NCI-H345 (cell line): ENCODE measurements around the gene ZG16.
"Not testable (repeated sequence)": the region's sequence is repeated elsewhere in the genome, so short reads cannot be mapped to it uniquely, and the experiment has no call there.

Experiments
- DNase-seq: peaks from one replicate; lab custom pipeline; 2025; lab: John Stamatoyannopoulos, UW

The ZG16 gene

GRCh38 chr16:29787155-29787554 lies 9.1 kb downstream of the ZG16 start:
- not testable (repeated sequence) for DNase-seq

DNA sequence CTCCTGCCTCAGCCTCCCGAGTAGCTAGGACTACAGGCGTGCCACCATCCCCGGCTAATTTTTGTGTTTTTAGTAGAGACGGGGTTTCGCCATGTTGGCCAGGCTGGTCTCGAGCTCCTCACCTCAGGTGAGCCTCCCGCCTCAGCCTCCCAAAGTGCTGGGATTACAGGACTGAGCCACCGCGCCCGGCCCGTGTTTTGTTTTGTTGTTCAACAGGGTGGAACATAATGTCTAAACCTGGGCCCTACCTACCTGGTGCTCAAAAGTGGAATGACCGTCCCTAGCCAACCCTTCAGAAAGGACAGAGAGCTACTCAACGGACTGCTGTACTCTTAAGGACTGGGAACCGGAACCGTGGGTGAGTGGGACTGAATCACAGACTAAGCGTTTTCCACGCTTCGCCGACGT lies 11.7 kb downstream of the ZG16 start:
- no peak for DNase-seq

- peak; percentile 100 for DNase-seq
These were observed 12.3 kb downstream of the ZG16 start, which contains the start of gene KIF22 for GRCh38 chr16:29790183-29790948. KIF22 (plus strand) TSS chr16:29790751; CDS start chr16:29790760, 9 bp downstream.

DNA sequence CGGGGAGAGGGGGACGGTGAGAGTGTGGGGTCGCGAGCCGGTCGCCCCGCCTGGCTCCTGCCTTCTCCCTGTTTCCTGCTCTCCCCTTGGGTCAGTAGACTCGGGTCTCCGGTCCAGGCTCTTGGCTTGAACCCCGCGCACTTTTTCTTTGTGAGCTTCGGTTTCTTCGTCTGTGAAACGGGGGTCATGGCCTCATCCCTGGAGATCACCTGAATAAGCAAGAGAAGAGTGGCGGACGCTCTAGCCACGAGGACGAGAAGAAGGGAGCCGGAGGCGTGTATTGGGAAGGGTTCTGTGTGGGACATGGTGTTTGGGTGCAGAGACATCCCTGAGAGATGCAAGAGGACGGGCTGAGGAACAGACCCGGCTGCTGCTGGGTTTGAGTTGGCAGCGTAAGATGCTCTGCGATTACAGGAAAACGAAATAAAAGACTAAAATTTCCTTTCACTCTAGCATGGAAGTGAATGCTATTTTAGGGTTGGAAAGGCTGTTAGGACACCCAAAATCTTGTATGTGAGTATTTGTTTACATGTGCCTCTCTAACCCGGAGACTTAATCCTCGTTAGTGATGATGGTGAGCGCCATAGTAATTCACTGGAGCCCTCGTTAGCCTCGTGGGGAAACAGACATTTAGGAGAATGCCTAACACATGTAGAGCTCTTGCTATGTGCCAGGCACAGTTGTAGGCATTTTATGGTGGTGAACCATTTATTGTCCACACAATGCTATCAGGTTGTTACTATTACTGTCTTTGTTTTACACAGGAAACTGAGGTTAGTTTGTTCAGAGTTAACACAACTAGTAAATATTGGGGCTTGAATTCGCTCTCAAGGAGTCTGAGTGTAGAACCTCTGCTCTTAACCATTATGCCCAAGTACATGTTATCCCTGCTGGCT lies 13.1 kb downstream of the ZG16 start:
- no peak for DNase-seq

DNA sequence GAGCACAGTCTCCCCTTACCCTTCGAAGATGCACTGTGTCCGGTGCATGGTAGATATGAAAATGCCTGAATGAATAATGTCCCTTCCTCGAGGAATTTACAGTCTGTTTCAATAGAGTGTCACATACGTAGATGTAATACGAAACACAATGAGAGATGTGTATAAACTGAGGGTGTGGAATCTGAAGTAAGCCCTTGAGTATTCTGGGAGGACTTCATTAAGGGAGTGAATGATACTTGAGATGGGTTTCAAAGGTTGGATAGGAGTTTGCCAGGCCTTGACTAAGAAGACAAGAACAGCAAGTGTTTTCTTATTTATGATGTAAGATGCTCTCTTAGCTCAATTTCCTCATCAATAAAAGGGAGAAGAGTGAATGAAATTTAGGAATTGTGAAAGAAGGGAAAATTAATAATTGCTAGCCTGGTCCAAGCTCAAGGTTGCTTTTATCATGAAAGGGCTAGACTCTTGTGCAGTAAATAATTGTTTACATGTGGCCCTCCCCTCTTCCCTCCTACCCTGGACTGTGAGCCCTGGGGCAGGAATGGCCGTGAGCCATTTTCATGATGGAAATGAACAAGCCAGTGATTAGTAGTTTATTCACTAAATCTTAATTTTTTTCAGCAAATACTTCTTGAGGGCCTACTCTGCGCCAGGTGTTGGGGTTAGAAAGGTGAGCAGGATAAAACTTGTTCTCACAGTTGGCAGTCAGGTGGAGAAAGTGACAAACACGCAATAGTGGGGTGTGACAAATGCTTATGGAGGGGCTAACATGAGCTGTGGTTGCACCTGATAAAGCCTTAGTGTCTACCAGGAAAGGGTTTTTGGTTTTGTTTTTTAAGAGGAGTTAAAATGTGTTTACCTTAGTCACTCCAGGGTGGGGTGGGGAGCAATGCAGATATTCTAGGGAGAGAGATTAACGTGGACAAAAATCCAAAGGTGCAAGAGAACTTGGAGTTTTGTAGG lies 14.1 kb downstream of the ZG16 start:
- no peak for DNase-seq

DNA sequence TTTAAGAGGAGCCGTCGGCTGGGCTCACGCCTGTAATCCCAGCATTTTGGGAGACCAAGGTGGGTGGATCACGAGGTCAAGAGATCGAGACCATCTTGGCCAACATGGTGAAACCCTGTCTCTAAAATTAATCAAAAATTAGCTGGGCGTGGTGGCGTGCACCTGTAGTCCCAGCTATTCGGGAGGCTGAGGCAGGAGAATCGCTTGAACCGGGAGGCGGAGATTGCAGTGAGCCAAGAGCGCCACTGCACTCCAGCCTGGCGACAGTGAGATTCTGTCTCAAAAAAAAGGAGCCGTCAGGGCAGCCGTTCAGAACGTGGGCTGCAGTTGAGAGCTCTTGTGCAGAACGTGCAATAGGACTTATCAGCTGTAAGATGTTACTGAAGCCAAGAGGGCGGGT lies 15.1 kb downstream of the ZG16 start:
- DNase-seq, result not testable (repeated sequence)

DNA sequence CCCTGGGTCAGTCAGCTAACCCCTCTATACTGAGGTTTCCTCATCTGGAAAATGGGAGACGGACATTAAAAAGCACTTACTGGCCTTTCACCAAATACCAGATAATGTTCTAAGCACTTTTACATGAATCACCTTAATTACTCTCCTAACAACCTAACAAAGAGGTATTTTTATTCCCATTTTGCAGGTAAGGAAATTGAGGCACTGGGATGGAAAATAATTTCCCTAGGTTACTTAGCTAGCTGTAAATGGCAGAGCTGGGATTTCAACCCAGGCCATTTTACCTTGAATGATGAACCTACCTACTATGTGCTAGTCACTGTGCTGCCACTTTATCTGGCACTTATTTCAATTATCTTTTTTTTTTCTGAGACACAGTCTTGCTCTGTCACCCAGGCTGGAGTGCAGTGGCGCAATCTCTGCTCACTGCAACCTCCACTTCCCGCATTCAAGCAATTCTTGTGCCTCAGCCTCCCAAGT lies 16.2 kb downstream of the ZG16 start:
- DNase-seq, result no peak

- no peak for DNase-seq
These were observed 24.4 kb downstream of the ZG16 start for GRCh38 chr16:29802416-29802935.

DNA sequence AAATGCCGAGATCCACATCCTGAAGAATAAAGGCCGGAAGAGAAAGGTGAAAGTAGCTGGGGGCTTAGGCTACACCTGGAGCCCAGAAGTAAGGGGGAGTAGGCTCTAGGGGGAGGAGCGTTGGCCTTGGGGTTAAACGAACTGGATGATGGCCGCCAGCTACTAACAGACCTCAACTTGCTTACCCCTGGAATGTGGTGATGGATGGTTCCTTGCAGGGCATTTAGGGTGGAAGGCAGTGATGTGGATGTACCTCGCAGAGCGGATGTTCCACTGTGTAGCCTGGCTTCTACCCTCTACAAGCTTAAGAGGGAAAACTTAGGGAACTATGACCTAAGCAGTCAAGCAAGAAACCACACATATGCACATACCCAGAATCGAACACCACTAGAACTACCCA lies 26.0 kb downstream of the ZG16 start:
- DNase-seq, result no peak

- DNase-seq, result peak; percentile 65
These were observed 26.6 kb downstream of the ZG16 start for GRCh38 chr16:29804455-29805231.

DNA sequence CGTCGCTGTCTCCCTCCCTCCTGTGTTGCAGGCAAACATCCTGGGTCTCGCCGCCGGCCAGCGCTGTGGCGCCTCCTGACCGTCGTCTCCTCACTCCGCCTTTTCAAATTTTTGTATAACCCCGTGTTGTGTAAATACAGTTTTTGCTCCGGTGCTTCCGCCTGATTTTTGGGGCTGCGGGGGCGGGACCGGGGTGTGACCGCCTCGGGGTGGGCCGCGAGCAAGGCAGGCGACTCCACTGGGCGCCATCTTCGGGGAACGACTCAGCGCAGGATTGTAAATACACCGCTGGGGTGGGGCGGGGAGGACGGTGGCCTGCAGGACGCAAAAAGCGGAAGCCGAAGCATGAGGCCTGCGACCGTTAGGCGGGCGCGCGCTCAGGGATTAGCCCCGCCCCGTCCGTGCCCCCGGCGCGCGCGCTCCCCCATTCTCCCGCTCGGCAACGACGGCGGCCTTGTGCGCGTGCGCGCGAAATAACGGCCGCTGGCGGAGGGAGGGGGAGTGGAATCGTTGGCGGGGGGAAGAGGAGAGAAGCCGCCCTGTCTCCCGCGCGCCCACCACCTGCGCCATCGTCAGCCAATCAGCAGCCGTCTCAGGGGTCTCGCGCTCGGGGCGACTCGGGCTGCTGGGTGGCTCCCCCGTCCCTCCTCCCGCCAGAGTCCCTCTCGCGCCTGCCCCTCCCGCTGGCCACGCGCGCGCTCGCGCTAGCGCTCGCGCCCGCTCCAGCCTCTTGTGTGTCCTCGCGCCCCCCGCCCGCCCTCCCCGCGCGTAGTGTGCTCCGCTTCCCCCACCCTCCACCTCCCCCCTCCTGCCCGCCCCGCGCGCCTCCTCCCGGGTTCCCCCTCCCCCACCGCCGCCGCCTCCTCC lies 27.4 kb downstream of the ZG16 start:
- peak; percentile 100 for DNase-seq

GRCh38 chr16:29806099-29806579 lies 28.1 kb downstream of the ZG16 start, which contains the start of gene MAZ:
MAZ (plus strand) TSS chr16:29806529; CDS start chr16:29806702, 173 bp downstream.
- no peak for DNase-seq

DNA sequence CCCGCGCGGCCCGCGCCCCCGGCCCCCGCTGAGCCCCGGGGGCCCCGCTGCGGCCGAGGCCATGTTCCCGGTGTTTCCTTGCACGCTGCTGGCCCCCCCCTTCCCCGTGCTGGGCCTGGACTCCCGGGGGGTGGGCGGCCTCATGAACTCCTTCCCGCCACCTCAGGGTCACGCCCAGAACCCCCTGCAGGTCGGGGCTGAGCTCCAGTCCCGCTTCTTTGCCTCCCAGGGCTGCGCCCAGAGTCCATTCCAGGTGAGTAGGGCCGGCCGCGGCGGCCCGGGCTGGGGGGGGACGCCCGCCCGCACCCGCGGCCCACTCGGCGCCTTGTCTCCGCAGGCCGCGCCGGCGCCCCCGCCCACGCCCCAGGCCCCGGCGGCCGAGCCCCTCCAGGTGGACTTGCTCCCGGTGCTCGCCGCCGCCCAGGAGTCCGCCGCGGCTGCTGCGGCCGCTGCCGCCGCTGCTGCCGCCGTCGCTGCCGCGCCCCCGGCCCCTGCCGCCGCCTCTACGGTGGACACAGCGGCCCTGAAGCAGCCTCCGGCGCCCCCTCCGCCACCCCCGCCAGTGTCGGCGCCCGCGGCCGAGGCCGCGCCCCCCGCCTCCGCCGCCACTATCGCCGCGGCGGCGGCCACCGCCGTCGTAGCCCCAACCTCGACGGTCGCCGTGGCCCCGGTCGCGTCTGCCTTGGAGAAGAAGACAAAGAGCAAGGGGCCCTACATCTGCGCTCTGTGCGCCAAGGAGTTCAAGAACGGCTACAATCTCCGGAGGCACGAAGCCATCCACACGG lies 28.8 kb downstream of the ZG16 start:
- peak; percentile 90 for DNase-seq

- peak; percentile 89 for DNase-seq
These were observed 29.6 kb downstream of the ZG16 start for GRCh38 chr16:29807426-29808218.

GRCh38 chr16:29808219-29808900 lies 30.3 kb downstream of the ZG16 start:
- DNase-seq, result no peak

DNA sequence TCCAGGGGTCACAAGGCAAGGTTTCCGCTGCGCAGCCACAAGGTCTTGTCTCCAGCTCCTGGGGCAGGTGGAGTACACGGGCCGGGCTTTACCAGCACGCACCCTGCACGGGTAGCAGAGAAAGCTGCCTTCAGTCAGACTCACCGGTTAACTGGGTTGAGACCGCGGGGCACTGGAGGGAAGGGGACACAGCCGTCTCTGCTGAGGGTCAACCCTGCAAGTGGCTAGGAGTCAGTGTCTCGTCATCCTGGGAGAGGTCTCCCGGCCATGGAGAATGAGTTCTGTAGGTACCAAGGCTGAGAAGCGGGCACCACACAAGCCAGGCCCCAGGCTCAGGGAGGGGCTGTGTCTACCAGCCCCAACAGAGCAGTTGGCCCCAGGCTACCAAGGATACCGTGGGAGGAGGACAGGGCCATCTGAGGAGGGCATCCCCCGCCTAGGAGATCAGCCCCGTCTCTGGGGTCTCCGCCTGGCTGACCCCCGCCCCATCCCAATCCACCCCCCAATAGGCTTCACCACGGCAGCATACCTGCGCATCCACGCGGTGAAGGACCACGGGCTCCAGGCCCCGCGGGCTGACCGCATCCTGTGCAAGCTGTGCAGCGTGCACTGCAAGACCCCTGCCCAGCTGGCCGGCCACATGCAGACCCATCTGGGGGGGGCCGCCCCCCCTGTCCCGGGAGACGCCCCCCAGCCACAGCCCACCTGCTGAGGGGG lies 31.1 kb downstream of the ZG16 start:
- no peak for DNase-seq
